HepG2 (cell line): ENCODE data around the gene AJUBA. TPM values are rescaled to one million over a fixed set of nuclear protein-coding genes. Genes with fewer than 3 reads are reported as not detected.

Experiments
- ARID2 ChIP-seq: sonication (generic); formaldehyde crosslinking; IDR thresholded peaks from 2 replicates; pipeline ENCODE4 v1.8.1; 2022; ENCODE audit warnings: mild to moderate bottlenecking, missing genetic modification reagents, borderline replicate concordance
- CC2D1A ChIP-seq: sonication (generic); formaldehyde crosslinking; IDR thresholded peaks from 2 replicates; pipeline ENCODE4 v1.8.1; 2023; ENCODE audit warnings: mild to moderate bottlenecking, missing genetic modification reagents
- DNMT1 ChIP-seq: sonication (generic); formaldehyde crosslinking; IDR thresholded peaks from 2 replicates; pipeline ENCODE4 v1.5.1; 2020; ENCODE audit warnings: mild to moderate bottlenecking, missing genetic modification reagents
- HMGA1 ChIP-seq: sonication (generic); formaldehyde crosslinking; conservative IDR thresholded peaks from 2 replicates; pipeline ENCODE4 v1.4.0; 2020; ENCODE audit warnings: missing genetic modification reagents
- KDM4B ChIP-seq: sonication (generic); formaldehyde crosslinking; IDR thresholded peaks from 2 replicates; pipeline ENCODE4 v1.4.0; 2020; ENCODE audit warnings: missing genetic modification reagents
- MYC ChIP-seq: sonication (generic); formaldehyde crosslinking; IDR thresholded peaks from 2 replicates; pipeline ENCODE4 v1.9.0; 2021; ENCODE audit warnings: missing genetic modification reagents, borderline replicate concordance
- POGK ChIP-seq: sonication (generic); formaldehyde crosslinking; conservative IDR thresholded peaks from 2 replicates; pipeline ENCODE4 v1.8.0; 2022; ENCODE audit warnings: mild to moderate bottlenecking, moderate library complexity, missing genetic modification reagents
- RARA ChIP-seq: IDR thresholded peaks from 2 replicates; pipeline ENCODE4 v1.6.1; 2016; ENCODE audit warnings: missing genetic modification reagents, missing compliant biosample characterization
- TFDP2 ChIP-seq: sonication (generic); formaldehyde crosslinking; IDR thresholded peaks from 2 replicates; pipeline ENCODE4 v1.4.0; 2020; ENCODE audit warnings: missing genetic modification reagents
- ZNF362 ChIP-seq: sonication (generic); formaldehyde crosslinking; IDR thresholded peaks from 2 replicates; pipeline ENCODE4 v1.4.0; 2020; ENCODE audit warnings: missing genetic modification reagents, mild to moderate bottlenecking, borderline replicate concordance
- ZNF431 ChIP-seq: sonication (generic); formaldehyde crosslinking; IDR thresholded peaks from 2 replicates; pipeline ENCODE4 v1.9.0; 2022; ENCODE audit warnings: missing genetic modification reagents, low read depth, mild to moderate bottlenecking, borderline replicate concordance
- ZNF550 ChIP-seq: sonication (generic); formaldehyde crosslinking; IDR thresholded peaks from 2 replicates; pipeline ENCODE4 v1.4.0; 2020; ENCODE audit warnings: mild to moderate bottlenecking, missing genetic modification reagents, borderline replicate concordance
- polyA plus RNA-seq, 8 experiments: library from polyadenylated mRNA; depleted of rRNA in 3 of 8; stranded (reverse) in 7 of 8; unstranded in 1 of 8; fragments of >200 nt; fragmentation: Illumina TruSeq in 4 of 8; extraction: Trizol in 4 of 8; gene quantifications; 2 replicates each; pipeline versions ENCODE4 v1.2.1 to v1.2.3, GENCODE V29; 2011 to 2016; ENCODE audit warnings: low read depth in 4 of 8, missing spikeins in 1 of 8, mixed read lengths in 1 of 8; ENCODE audit not compliant: insufficient read depth in 1 of 8
- total RNA-seq, 5 experiments: library from RNA; depleted of rRNA; stranded (reverse); fragments of >200 nt; fragmentation: Illumina TruSeq; extraction: Trizol; gene quantifications; 2 replicates each; pipeline ENCODE4 v1.2.3, GENCODE V29; 2016; ENCODE audit warnings: low read depth in 1 of 5
- TF ChIP-seq, protein P1 (sequence below): fragments of 450-650 bp; IDR thresholded peaks from 2 replicates; pipeline ENCODE4 v1.6.1; 2017; ENCODE audit warnings: mild to moderate bottlenecking
- TF ChIP-seq, protein P2 (sequence below): IDR thresholded peaks from 2 replicates; pipeline ENCODE4 v1.6.1; 2016; ENCODE audit warnings: low read depth, missing genetic modification reagents, missing compliant biosample characterization

AJUBA gene
- total and polyA plus RNA-seq, 2 of the 13 experiments (the other 11 are each of a cell fraction or from before 2014, with no cell fraction given), result 157 to 241 TPM

GRCh38 chr14:22982477-22983245 lies at the start of gene AJUBA (continued):
- TF ChIP-seq, protein P1, sequence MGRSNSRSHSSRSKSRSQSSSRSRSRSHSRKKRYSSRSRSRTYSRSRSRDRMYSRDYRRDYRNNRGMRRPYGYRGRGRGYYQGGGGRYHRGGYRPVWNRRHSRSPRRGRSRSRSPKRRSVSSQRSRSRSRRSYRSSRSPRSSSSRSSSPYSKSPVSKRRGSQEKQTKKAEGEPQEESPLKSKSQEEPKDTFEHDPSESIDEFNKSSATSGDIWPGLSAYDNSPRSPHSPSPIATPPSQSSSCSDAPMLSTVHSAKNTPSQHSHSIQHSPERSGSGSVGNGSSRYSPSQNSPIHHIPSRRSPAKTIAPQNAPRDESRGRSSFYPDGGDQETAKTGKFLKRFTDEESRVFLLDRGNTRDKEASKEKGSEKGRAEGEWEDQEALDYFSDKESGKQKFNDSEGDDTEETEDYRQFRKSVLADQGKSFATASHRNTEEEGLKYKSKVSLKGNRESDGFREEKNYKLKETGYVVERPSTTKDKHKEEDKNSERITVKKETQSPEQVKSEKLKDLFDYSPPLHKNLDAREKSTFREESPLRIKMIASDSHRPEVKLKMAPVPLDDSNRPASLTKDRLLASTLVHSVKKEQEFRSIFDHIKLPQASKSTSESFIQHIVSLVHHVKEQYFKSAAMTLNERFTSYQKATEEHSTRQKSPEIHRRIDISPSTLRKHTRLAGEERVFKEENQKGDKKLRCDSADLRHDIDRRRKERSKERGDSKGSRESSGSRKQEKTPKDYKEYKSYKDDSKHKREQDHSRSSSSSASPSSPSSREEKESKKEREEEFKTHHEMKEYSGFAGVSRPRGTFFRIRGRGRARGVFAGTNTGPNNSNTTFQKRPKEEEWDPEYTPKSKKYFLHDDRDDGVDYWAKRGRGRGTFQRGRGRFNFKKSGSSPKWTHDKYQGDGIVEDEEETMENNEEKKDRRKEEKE, result no peak
- no peak for TF ChIP-seq MYC (CRISPR knock-in tag)
- TF ChIP-seq CC2D1A, result 0 out of 2 replicates have a peak, but pooled peaks have one; percentile 94
- peak; percentile 76; the same call in 1 of the 2 replicates for TF ChIP-seq ZNF362 (CRISPR knock-in tag)
- no peak for TF ChIP-seq ZNF431 (CRISPR knock-in tag)
- no peak for TF ChIP-seq HMGA1 (CRISPR knock-in tag)
- TF ChIP-seq RARA (CRISPR knock-in tag), result peak; percentile 77
- TF ChIP-seq, protein P2, sequence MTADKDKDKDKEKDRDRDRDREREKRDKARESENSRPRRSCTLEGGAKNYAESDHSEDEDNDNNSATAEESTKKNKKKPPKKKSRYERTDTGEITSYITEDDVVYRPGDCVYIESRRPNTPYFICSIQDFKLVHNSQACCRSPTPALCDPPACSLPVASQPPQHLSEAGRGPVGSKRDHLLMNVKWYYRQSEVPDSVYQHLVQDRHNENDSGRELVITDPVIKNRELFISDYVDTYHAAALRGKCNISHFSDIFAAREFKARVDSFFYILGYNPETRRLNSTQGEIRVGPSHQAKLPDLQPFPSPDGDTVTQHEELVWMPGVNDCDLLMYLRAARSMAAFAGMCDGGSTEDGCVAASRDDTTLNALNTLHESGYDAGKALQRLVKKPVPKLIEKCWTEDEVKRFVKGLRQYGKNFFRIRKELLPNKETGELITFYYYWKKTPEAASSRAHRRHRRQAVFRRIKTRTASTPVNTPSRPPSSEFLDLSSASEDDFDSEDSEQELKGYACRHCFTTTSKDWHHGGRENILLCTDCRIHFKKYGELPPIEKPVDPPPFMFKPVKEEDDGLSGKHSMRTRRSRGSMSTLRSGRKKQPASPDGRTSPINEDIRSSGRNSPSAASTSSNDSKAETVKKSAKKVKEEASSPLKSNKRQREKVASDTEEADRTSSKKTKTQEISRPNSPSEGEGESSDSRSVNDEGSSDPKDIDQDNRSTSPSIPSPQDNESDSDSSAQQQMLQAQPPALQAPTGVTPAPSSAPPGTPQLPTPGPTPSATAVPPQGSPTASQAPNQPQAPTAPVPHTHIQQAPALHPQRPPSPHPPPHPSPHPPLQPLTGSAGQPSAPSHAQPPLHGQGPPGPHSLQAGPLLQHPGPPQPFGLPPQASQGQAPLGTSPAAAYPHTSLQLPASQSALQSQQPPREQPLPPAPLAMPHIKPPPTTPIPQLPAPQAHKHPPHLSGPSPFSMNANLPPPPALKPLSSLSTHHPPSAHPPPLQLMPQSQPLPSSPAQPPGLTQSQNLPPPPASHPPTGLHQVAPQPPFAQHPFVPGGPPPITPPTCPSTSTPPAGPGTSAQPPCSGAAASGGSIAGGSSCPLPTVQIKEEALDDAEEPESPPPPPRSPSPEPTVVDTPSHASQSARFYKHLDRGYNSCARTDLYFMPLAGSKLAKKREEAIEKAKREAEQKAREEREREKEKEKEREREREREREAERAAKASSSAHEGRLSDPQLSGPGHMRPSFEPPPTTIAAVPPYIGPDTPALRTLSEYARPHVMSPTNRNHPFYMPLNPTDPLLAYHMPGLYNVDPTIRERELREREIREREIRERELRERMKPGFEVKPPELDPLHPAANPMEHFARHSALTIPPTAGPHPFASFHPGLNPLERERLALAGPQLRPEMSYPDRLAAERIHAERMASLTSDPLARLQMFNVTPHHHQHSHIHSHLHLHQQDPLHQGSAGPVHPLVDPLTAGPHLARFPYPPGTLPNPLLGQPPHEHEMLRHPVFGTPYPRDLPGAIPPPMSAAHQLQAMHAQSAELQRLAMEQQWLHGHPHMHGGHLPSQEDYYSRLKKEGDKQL, result peak; percentile 79
- TF ChIP-seq ARID2 (CRISPR knock-in tag), result no peak
- peak; percentile 92; the same call in 1 of the 2 replicates for TF ChIP-seq KDM4B (CRISPR knock-in tag)
- peak; percentile 99 for TF ChIP-seq DNMT1 (CRISPR knock-in tag)
- TF ChIP-seq TFDP2 (CRISPR knock-in tag), result peak; percentile 90
- peak; percentile 94; the same call in 1 of the 2 replicates for TF ChIP-seq ZNF550 (CRISPR knock-in tag)
- TF ChIP-seq POGK (CRISPR knock-in tag), result peak; percentile 99
